CD14-positive monocyte (primary cell): ENCODE data around the gene DACT2. TPM values are rescaled to one million over a fixed set of nuclear protein-coding genes. Genes with fewer than 3 reads are reported as not detected.

ENCODE experiments used
- DNase-seq, 3 donors: peaks; one replicate each; pipeline ENCODE4 v3.0.0-alpha.2; 2011 to 2022
- H2AFZ ChIP-seq: 2 replicates; pipeline ENCODE4 v1.6.0; 2012; ENCODE audit warnings: mild to moderate bottlenecking, low read depth, low read length, inconsistent platforms; ENCODE audit not compliant: insufficient read depth, poor library complexity, severe bottlenecking
- H3K27ac ChIP-seq, 2 donors: 1 replicate in 1 of 2; 2 replicates in 1 of 2; pipeline ENCODE4 v1.5.1; 2012 to 2013; ENCODE audit warnings: low read length in 2 of 2, control low read depth in 1 of 2, inconsistent platforms in 1 of 2, low read depth in 1 of 2, mild to moderate bottlenecking in 1 of 2
- H3K27me3 ChIP-seq, 2 donors: one replicate each; pipeline versions ENCODE4 v1.6.0 to v1.6.1; 2011 to 2013; ENCODE audit warnings: low read length in 2 of 2; ENCODE audit not compliant: control insufficient read depth in 2 of 2, insufficient read depth in 2 of 2
- H3K36me3 ChIP-seq, 2 donors: replicated peaks in 1 of 2; 1 replicate in 1 of 2; 2 replicates in 1 of 2; pipeline versions ENCODE4 v1.5.1 to v1.6.1; 2012 to 2013; ENCODE audit warnings: low read length in 2 of 2, control low read depth in 1 of 2, inconsistent platforms in 1 of 2, mild to moderate bottlenecking in 1 of 2; ENCODE audit not compliant: insufficient read depth in 2 of 2, control insufficient read depth in 1 of 2
- H3K4me1 ChIP-seq, 2 donors: 1 replicate in 1 of 2; 2 replicates in 1 of 2; pipeline versions ENCODE4 v1.5.1 to v1.6.1; 2012 to 2013; ENCODE audit warnings: low read length in 2 of 2, control low read depth in 1 of 2, inconsistent platforms in 1 of 2, mild to moderate bottlenecking in 1 of 2, moderate library complexity in 1 of 2; ENCODE audit not compliant: insufficient read depth in 2 of 2, control insufficient read depth in 1 of 2
- H3K4me2 ChIP-seq: replicated peaks from 2 replicates; pipeline ENCODE3; 2012; ENCODE audit warnings: low read length, moderate library complexity, mild to moderate bottlenecking; ENCODE audit not compliant: poor library complexity, severe bottlenecking; ENCODE audit errors: extremely low read depth
- H3K4me3 ChIP-seq, 3 experiments: fragments of 200-600 bp in 1 of 3; sonication (generic) in 1 of 3; replicated peaks in 1 of 3; 1 replicate in 2 of 3; 2 replicates in 1 of 3; pipeline ENCODE4 v1.5.1; 2011 to 2013; ENCODE audit warnings: low read length in 3 of 3, mild to moderate bottlenecking in 3 of 3, control low read depth in 2 of 3, low read depth in 2 of 3, inconsistent platforms in 1 of 3, moderate library complexity in 1 of 3
- H3K79me2 ChIP-seq: 2 replicates; pipeline ENCODE4 v1.6.0; 2012; ENCODE audit warnings: mild to moderate bottlenecking, control low read depth, inconsistent platforms, low read length, moderate library complexity; ENCODE audit not compliant: insufficient read depth
- H3K9ac ChIP-seq: 2 replicates; pipeline ENCODE4 v1.6.0; 2017; ENCODE audit warnings: low read length, mild to moderate bottlenecking; ENCODE audit not compliant: insufficient read depth, poor library complexity, severe bottlenecking
- H3K9me3 ChIP-seq, 2 donors: replicated peaks in 1 of 2; 1 replicate in 1 of 2; 2 replicates in 1 of 2; pipeline versions ENCODE4 v1.5.1 to v1.6.1; 2012 to 2013; ENCODE audit warnings: low read length in 2 of 2, control low read depth in 1 of 2; ENCODE audit not compliant: control insufficient read depth in 1 of 2, insufficient read depth in 1 of 2
- H4K20me1 ChIP-seq: 2 replicates; pipeline ENCODE4 v1.6.0; 2012; ENCODE audit warnings: mild to moderate bottlenecking, low read length, control low read depth, moderate library complexity; ENCODE audit not compliant: insufficient read depth
- H3K27ac Mint-ChIP-seq, 7 donors: one replicate each; pipeline ENCODE4 v1.8.0; 2020; ENCODE audit warnings: mild to moderate bottlenecking in 7 of 7, mixed read lengths in 7 of 7, moderate library complexity in 6 of 7, inconsistent platforms in 2 of 7
- H3K27me3 Mint-ChIP-seq, 3 donors: one replicate each; pipeline ENCODE4 v1.8.0; 2021 to 2022; ENCODE audit warnings: low read depth in 3 of 3, mild to moderate bottlenecking in 3 of 3, mixed read lengths in 3 of 3, moderate library complexity in 3 of 3, inconsistent platforms in 1 of 3
- H3K36me3 Mint-ChIP-seq, 2 donors: one replicate each; pipeline ENCODE4 v1.8.0; 2020; ENCODE audit warnings: mixed read lengths in 2 of 2, inconsistent platforms in 1 of 2, mild to moderate bottlenecking in 1 of 2
- H3K4me1 Mint-ChIP-seq: one replicate; pipeline ENCODE4 v1.8.0; 2020; ENCODE audit warnings: mild to moderate bottlenecking, mixed read lengths
- H3K4me3 Mint-ChIP-seq, 2 donors: one replicate each; pipeline ENCODE4 v1.8.0; 2020; ENCODE audit warnings: mild to moderate bottlenecking in 2 of 2, mixed read lengths in 2 of 2, moderate library complexity in 1 of 2
- H3K9me3 Mint-ChIP-seq, 7 donors: one replicate each; pipeline ENCODE4 v1.8.0; 2020 to 2022; ENCODE audit warnings: mixed read lengths in 7 of 7, mild to moderate bottlenecking in 6 of 7, moderate library complexity in 6 of 7, inconsistent platforms in 2 of 7
- WGBS: methylation state at CpG from one replicate; pipeline ENCODE4 v1.1.5; 2013; ENCODE audit warnings: missing lambda C conversion rate; ENCODE audit not compliant: insufficient coverage; 5-methylcytosine and 5-hydroxymethylcytosine counted together
- intact Hi-C, 2 donors: fragments of 100-400 bp; cut with micrococcal nuclease; formaldehyde crosslinking; loops; one replicate each; pipeline versions ENCODE4 v1.15.0 to v1.15.1; 2023
- polyA plus RNA-seq, 3 donors: library from polyadenylated mRNA; depleted of rRNA in 1 of 3; unstranded in 2 of 3; stranded (reverse) in 1 of 3; fragments of 300-500 nt in 2 of 3; fragments of >200 nt in 1 of 3; fragmentation: Illumina TruSeq in 2 of 3; gene quantifications; 1 replicate in 2 of 3; 2 replicates in 1 of 3; pipeline ENCODE4 v1.2.3, GENCODE V29; 2012 to 2021
- TF ChIP-seq, protein P1 (sequence below): fragments of 200-600 bp; IDR thresholded peaks from one replicate; pipeline ENCODE4 v1.8.0; 2022; ENCODE audit warnings: antibody characterized with exemption, mild to moderate bottlenecking

Gene DACT2
- polyA plus RNA-seq, 3 donors, result not detected

DNA sequence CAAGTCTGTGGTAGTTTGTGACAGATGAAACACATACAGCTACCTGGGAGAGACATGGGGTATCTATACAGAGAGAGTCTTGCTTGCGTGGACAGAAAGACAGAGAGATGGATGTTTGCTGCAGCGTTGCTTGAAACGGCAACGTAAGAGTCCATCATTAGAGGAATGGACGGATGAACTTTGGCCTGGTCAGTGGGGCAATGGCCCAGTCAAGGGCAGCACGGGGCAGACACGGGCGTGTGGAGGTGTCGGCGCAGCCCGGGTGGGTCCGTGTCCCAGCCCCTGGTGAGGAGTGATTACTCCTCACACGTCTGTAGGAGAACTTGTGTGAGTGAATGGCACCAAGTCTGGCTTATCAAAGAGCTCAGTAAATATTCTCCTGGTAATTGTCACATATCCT lies 21.9 kb downstream of the DACT2 start:
- no peaks in the 10 kb centered on the region for H3K79me2 ChIP-seq
- Mint-ChIP-seq H3K9me3 (peaks cover 0 to 2% (median 0%) of the 10 kb centered on the region in 7 donors), H3K27me3 (peaks cover 8 to 17% (median 11%) of the 10 kb centered on the region in 3 donors), H3K4me1 (no peaks in the 10 kb centered on the region), H3K4me3 (peak overlapping the region in 1 of 2 donors; percentile 20), H3K36me3 (no peaks in the 10 kb centered on the region), H3K27ac (no peak overlapping the region)
- intact Hi-C loops, result no loop called here
- DNase-seq, result no peak
- no peaks in the 10 kb centered on the region for H3K27me3 ChIP-seq
- H3K4me1 ChIP-seq, result no peaks in the 10 kb centered on the region
- TF ChIP-seq, protein P1, sequence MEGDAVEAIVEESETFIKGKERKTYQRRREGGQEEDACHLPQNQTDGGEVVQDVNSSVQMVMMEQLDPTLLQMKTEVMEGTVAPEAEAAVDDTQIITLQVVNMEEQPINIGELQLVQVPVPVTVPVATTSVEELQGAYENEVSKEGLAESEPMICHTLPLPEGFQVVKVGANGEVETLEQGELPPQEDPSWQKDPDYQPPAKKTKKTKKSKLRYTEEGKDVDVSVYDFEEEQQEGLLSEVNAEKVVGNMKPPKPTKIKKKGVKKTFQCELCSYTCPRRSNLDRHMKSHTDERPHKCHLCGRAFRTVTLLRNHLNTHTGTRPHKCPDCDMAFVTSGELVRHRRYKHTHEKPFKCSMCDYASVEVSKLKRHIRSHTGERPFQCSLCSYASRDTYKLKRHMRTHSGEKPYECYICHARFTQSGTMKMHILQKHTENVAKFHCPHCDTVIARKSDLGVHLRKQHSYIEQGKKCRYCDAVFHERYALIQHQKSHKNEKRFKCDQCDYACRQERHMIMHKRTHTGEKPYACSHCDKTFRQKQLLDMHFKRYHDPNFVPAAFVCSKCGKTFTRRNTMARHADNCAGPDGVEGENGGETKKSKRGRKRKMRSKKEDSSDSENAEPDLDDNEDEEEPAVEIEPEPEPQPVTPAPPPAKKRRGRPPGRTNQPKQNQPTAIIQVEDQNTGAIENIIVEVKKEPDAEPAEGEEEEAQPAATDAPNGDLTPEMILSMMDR, result no peak
- H3K9ac ChIP-seq, result no peak overlapping the region
- no peak overlapping the region for H2AFZ ChIP-seq
- no peak overlapping the region for H3K27ac ChIP-seq
- H3K9me3 ChIP-seq, result no peaks in the 10 kb centered on the region
- WGBS, result 92% methylated on average over 9 of the region's 13 CpGs
- H4K20me1 ChIP-seq, result no peaks in the 10 kb centered on the region
- no peaks in the 10 kb centered on the region for H3K36me3 ChIP-seq
- no peak overlapping the region for H3K4me3 ChIP-seq
- no peak overlapping the region for H3K4me2 ChIP-seq

DNA sequence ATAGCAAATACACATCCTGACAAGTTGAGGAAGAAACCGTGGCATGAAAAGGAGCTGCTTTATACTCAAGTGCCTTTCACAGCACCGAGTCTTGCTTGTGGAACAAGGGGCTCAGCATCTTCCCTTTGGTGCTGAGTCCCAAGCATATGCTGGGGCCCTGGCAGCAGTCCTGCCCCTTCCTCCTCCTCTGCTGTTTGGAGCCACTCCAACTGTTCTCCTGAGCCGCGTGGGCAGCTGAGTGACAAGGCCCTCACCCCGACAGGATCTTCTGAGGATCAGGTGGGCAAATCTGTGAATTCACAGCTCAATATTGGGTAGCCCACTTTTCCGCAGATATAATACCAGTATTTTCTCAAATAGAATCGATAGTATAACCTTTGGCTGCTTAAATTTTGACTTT lies 24.7 kb downstream of the DACT2 start:
- peaks cover 1 to 6% (median 3%) of the 10 kb centered on the region in 3 donors for H3K27me3 Mint-ChIP-seq
- WGBS, result 77% methylated on average over 3 of the region's 7 CpGs
- no peaks in the 10 kb centered on the region for H3K79me2 ChIP-seq
- TF ChIP-seq, protein P1, result no peak
- H3K4me2 ChIP-seq, result no peak overlapping the region
- H3K4me3 Mint-ChIP-seq, result no peak overlapping the region
- no peaks in the 10 kb centered on the region for H4K20me1 ChIP-seq
- no peak overlapping the region for H3K27ac ChIP-seq
- H3K9ac ChIP-seq, result no peak overlapping the region
- no peak overlapping the region for H2AFZ ChIP-seq
- DNase-seq, result no peak
- H3K4me3 ChIP-seq, result no peak overlapping the region
- intact Hi-C loops, result no loop called here
- H3K4me1 ChIP-seq, result no peaks in the 10 kb centered on the region
- H3K27ac Mint-ChIP-seq, result peak overlapping the region in 1 of 7 donors; percentile 11
- H3K9me3 Mint-ChIP-seq, result peaks cover 0 to 1% (median 0%) of the 10 kb centered on the region in 7 donors
- H3K9me3 ChIP-seq, result no peaks in the 10 kb centered on the region
- no peaks in the 10 kb centered on the region for H3K36me3 ChIP-seq
- H3K36me3 Mint-ChIP-seq, result no peaks in the 10 kb centered on the region
- H3K4me1 Mint-ChIP-seq, result no peaks in the 10 kb centered on the region
- H3K27me3 ChIP-seq, result no peaks in the 10 kb centered on the region
